Stimulated activated effector memory CD8-positive, alpha-beta T cell treated with anti-CD3 and anti-CD28 coated beads, Interleukin-12 subunit alpha, Interleukin-12 subunit beta, amount 100 ng/mL, for 72 hours (primary cell): ENCODE data around the gene PLA2G2A.
"Not testable (repeated sequence)": the region's sequence is repeated elsewhere in the genome, so short reads cannot be mapped to it uniquely, and the experiment has no call there.

ENCODE experiments used
- ATAC-seq: fragments of 150-1000 bp; cut with Tn5 transposase; 2 replicates; pipeline ENCODE4 v1.10.0; 2021
- DNase-seq, 2 donors: peaks; one replicate each; pipeline ENCODE4 v3.0.0; 2021 to 2022; ENCODE audit warnings: low spot score in 2 of 2
- H3K27ac Mint-ChIP-seq: one replicate; pipeline ENCODE4 v1.8.0; 2022; ENCODE audit warnings: mild to moderate bottlenecking, mixed read lengths
- H3K36me3 Mint-ChIP-seq: one replicate; pipeline ENCODE4 v1.8.0; 2022; ENCODE audit warnings: mild to moderate bottlenecking, mixed read lengths
- H3K4me1 Mint-ChIP-seq: one replicate; pipeline ENCODE4 v1.8.0; 2022; ENCODE audit warnings: mixed read lengths
- H3K4me3 Mint-ChIP-seq: one replicate; pipeline ENCODE4 v1.8.0; 2022; ENCODE audit warnings: mild to moderate bottlenecking, mixed read lengths
- H3K9me3 Mint-ChIP-seq: one replicate; pipeline ENCODE4 v1.8.0; 2022; ENCODE audit warnings: mixed read lengths

The PLA2G2A gene

DNA sequence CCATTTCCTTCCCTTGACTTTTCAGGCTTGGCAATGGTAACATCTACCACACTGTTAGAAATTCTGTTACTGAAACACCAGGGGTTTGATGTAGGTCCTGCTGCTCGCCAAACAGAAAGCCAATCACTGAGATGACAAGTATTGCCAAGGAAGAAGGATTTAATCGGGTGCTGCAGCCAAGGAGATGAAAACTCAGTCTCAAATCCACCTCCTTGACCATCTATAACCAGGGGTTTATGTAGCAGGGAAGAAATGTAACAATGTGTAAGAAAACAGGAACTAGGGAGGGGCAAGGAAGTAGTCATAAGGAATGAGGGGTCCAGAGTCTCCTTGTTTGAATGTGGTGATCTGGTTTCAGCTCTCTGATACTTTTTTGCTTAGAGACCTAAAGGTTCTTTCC lies 25.4 kb downstream of the PLA2G2A start:
- no peak for ATAC-seq
- H3K36me3 Mint-ChIP-seq = no peaks in the 10 kb centered on the region
- H3K4me1 Mint-ChIP-seq = no peaks in the 10 kb centered on the region
- DNase-seq = no peak
- H3K27ac Mint-ChIP-seq = no peak overlapping the region
- peaks cover 3% of the 10 kb centered on the region for H3K9me3 Mint-ChIP-seq
- no peak overlapping the region for H3K4me3 Mint-ChIP-seq

DNA sequence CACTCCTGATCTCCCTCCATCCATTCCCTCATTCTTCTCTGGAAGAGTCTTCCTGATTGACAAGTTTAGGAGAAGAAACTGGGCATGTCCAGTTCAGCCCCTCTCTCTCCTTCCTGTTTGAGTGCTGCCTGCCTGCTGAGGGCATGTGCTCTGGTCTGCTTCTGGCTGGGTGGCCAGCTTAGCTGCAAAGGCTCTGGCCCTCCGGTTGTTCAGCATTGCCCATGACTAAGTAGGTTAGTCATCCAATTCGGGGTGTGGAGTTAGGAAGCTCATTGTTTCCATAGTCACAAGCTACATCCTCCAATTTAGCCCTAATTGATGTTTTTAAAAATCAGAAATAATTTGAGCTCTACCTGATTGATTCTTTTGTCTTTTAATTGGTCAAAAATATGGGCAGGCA lies 30.4 kb downstream of the PLA2G2A start:
- DNase-seq = no peak
- no peak overlapping the region for H3K4me3 Mint-ChIP-seq
- no peaks in the 10 kb centered on the region for H3K4me1 Mint-ChIP-seq
- H3K27ac Mint-ChIP-seq = no peak overlapping the region
- no peaks in the 10 kb centered on the region for H3K9me3 Mint-ChIP-seq
- no peaks in the 10 kb centered on the region for H3K36me3 Mint-ChIP-seq
- no peak for ATAC-seq

DNA sequence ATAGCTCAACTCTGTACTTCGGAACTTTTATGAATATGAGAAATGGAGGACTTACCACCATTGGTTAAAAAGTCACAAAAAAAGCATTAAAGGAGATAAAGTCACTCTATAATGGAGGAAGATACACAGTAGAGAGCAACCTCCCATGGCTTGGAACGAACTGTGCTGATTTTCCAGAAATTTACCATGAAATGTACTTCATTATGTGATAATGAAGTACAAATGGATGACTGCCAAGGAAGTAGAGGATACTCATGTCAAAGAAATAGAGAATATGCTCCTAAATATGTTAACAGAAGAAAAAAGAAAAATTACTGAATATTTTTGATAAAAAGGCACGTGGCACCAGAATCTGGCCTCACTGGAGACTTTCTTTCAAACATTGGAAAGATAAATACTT lies 32.4 kb downstream of the PLA2G2A start:
- no peaks in the 10 kb centered on the region for H3K4me1 Mint-ChIP-seq
- no peaks in the 10 kb centered on the region for H3K9me3 Mint-ChIP-seq
- H3K4me3 Mint-ChIP-seq = no peak overlapping the region
- DNase-seq (no peak), ATAC-seq (no peak)
- H3K36me3 Mint-ChIP-seq = no peaks in the 10 kb centered on the region
- no peak overlapping the region for H3K27ac Mint-ChIP-seq

DNA sequence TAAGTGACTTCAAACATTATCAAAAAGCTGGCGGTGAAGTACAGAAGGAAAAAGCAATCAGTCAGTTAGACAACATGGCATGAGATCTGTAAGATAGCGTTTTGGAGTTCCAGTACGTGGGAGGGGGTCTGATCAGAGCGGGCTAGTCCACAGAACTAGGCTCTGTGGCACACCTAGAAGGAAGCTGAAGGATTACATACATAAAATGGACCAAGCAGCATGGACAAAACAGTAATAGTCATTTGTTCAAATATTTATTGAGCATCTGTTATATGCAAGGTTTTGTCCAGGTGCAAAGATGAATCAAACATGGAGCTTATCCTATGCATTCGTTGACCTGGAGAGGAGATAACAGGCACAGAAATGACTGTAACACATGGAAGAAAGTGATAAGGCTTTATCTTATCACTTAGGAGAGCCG lies 33.1 kb downstream of the PLA2G2A start:
- Mint-ChIP-seq H3K36me3 (no peaks in the 10 kb centered on the region), H3K4me1 (no peaks in the 10 kb centered on the region), H3K4me3 (no peak overlapping the region), H3K27ac (no peak overlapping the region), H3K9me3 (no peaks in the 10 kb centered on the region)
- DNase-seq (no peak), ATAC-seq (no peak)

DNA sequence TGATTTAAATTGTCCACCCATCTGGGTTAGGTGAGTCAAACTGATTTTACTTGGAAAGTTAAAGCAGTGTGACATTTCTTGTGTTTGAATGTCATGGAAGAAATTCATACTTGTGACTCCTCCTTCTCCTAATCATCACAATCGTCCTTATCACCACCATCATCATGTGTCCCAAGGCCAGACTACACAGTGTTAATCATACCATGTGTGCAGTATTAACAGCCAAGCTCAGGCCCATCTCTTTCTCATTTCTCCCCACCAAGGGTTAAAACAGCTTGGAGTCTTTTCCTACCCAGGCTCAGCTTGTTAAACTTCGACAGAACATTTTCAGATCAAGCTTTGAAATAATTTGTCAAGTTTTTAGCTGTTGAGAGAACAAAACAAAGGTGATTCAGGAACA lies 33.5 kb downstream of the PLA2G2A start:
- no peaks in the 10 kb centered on the region for H3K9me3 Mint-ChIP-seq
- H3K4me3 Mint-ChIP-seq = no peak overlapping the region
- H3K4me1 Mint-ChIP-seq = no peaks in the 10 kb centered on the region
- no peak for ATAC-seq
- no peak overlapping the region for H3K27ac Mint-ChIP-seq
- no peak for DNase-seq
- H3K36me3 Mint-ChIP-seq = no peaks in the 10 kb centered on the region

DNA sequence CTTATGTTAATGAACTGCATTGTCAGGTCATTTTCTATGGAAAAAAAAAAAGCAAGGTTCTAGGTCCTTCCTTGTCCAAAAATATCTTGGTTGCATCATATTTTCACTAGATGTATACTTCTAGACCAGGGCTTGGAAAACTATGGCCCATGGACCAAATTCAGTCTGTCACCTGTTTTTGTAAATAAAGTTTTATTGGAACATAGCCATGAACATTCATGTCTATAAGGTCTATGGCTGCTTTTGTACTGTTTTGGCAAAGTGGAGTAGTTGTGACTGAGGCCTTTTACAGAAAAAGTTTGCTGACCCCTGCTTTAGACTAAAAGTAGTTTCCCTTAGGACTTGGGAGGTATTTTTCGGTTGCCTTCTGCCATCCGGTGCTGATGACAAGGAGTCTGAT lies 36.8 kb downstream of the PLA2G2A start:
- no peak for ATAC-seq
- Mint-ChIP-seq H3K4me3 (no peak overlapping the region), H3K36me3 (no peaks in the 10 kb centered on the region), H3K27ac (no peak overlapping the region), H3K9me3 (no peaks in the 10 kb centered on the region), H3K4me1 (no peaks in the 10 kb centered on the region)
- DNase-seq = no peak

DNA sequence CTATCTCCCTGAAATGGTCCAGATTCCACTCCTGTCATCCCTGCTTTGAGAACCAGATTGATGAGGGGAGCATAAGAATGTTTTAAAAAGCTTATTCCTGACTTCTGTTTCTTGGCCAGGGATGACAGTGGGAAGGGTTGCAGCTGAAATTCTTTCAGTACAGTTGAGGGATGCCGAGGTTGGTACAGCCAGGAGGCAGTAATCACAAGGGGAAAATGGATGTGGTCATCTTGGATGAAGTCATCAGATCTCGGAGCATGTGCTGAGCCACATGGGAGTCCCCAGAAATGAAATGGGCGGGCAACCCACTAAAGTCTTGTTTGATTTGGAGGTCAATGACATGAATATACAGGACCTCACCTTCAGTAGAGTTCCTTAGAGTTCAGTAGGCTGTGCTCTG lies 37.3 kb downstream of the PLA2G2A start:
- no peaks in the 10 kb centered on the region for H3K4me1 Mint-ChIP-seq
- no peaks in the 10 kb centered on the region for H3K36me3 Mint-ChIP-seq
- DNase-seq (no peak), ATAC-seq (no peak)
- no peaks in the 10 kb centered on the region for H3K9me3 Mint-ChIP-seq
- H3K4me3 Mint-ChIP-seq = no peak overlapping the region
- no peak overlapping the region for H3K27ac Mint-ChIP-seq

DNA sequence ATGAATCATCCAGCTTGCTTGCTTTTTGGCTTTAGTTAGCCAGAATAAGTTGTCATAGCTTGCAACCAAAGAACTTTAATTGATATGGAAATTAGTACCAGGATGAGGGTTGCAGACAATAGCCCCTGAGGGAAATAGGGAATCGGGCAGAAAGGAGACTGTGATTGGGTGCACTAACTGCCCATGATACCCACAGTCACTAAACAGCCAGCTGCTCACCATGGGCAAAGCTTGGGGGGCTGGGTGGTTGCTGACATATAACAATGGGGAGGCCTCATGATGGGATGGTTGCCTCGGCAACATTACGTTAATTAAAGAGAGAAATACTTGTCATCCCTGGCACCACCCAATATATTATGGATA lies 38.2 kb downstream of the PLA2G2A start:
- DNase-seq (no peak), ATAC-seq (no peak)
- Mint-ChIP-seq H3K27ac (no peak overlapping the region), H3K9me3 (no peaks in the 10 kb centered on the region), H3K4me3 (no peak overlapping the region), H3K36me3 (no peaks in the 10 kb centered on the region), H3K4me1 (no peaks in the 10 kb centered on the region)

DNA sequence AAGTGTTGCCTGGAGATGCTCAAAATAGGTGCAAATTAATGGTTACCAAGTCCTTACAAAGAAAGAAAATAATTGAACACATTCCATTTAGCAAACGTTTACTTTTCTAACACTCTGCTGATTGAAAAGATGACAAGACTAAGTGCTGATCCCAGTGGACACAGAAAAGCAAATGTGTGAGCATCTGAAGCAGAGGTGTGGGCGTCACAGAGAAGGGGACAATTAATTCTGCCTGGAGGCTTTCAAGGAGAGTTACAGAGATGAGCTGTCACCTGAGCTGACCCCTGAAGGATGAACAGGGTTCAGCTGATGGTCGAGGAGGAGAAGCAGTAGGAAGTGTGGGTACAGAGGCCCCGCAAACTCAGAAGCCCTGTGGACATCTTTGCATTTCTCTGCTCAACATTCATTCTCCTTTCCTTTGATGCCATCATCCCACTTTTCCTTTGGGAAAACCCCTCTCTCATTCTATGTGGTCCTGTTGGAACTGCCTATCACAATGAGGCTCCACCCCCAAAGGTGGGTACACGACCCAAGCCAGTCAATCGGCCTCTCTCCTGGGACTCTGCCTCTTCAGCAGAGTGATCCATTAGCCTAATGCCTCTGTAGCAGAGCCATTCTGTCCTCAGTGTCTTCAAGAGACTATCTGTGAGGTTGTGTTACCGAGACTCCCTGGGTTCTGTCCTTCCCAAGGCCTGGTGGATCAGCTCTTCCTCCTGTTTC lies 38.8 kb downstream of the PLA2G2A start:
- no peak overlapping the region for H3K27ac Mint-ChIP-seq
- no peak overlapping the region for H3K4me3 Mint-ChIP-seq
- ATAC-seq (no peak), DNase-seq (no peak)
- no peaks in the 10 kb centered on the region for H3K36me3 Mint-ChIP-seq
- H3K4me1 Mint-ChIP-seq = no peaks in the 10 kb centered on the region
- H3K9me3 Mint-ChIP-seq = no peaks in the 10 kb centered on the region

DNA sequence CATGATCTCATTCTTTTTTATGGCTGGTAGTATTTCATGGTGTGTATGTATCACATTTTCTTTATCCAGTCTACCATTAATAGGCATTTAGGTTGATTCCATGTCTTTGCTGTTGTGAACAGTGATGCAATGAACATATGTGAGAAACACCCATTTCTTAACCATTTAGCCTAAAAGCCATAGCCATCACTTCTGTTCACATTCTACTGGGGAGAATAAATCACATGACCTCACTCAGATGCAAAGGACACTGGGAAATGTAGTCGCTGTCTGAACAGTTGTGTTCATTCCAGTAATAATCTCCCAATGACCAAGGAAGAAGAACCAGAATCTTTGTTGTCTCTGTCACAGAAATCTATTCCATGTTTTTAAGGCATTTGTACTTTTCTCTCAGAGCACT lies 40.9 kb downstream of the PLA2G2A start:
- Mint-ChIP-seq H3K36me3 (no peaks in the 10 kb centered on the region), H3K4me3 (no peak overlapping the region), H3K9me3 (no peaks in the 10 kb centered on the region), H3K4me1 (no peaks in the 10 kb centered on the region), H3K27ac (no peak overlapping the region)
- ATAC-seq = no peak
- DNase-seq = no peak

DNA sequence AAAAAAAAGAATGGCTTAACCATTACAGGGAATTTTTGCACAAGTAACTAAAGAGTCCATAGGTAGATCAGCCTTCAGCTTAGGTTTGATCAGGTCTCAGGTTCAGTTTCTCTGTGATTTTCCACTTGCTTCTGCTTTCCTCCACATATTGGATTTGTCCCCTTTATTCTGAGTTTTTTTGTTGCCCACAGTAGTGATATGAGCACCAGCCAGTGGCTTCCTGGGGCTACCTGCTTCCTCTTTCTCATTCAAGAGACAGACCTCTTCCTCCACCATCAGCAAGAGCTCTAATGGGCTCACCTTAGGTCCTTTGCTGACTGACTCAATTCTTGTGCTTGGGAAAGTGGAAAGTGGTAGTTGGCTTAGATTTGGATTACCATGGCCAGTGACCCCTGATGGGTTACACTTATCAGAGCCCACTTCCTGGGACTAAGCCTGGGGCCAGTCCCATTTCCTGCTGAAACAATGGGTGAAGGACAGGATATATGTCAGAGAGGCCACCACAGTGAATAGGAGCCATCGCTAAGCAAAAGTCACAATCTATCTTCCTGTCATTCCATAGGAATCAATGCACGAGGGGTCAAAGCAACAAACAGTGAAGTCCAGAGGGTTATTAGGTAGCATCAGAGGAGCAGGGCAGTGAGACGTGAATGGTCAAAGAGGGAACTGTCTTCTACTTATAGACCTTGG lies 43.2 kb downstream of the PLA2G2A start:
- no peak overlapping the region for H3K4me3 Mint-ChIP-seq
- no peaks in the 10 kb centered on the region for H3K36me3 Mint-ChIP-seq
- no peaks in the 10 kb centered on the region for H3K4me1 Mint-ChIP-seq
- no peak overlapping the region for H3K27ac Mint-ChIP-seq
- DNase-seq = no peak
- peaks cover 9% of the 10 kb centered on the region for H3K9me3 Mint-ChIP-seq
- no peak for ATAC-seq

DNA sequence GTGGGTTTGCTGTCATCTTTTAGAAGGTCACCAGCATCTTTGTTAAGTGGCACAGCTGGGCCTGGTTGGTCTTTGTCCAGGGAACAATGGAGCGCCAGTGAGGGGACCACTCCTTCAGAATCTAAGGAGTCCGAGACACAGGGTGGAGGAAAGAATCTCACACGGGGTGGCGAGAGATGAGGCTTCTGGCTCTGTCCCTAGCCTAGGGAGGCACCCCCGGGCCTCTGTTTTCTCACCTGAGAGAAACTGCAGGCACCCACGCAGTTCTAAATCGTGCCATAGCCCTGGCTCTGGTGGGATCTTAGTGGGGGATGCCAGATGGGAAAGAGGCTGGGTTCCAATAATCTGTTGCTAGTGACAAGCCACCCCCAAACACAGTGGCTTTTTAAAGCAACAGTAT lies 45.1 kb downstream of the PLA2G2A start:
- Mint-ChIP-seq H3K4me1 (no peaks in the 10 kb centered on the region), H3K4me3 (no peak overlapping the region), H3K36me3 (no peaks in the 10 kb centered on the region), H3K9me3 (peaks cover 9% of the 10 kb centered on the region), H3K27ac (no peak overlapping the region)
- ATAC-seq (no peak), DNase-seq (no peak)

DNA sequence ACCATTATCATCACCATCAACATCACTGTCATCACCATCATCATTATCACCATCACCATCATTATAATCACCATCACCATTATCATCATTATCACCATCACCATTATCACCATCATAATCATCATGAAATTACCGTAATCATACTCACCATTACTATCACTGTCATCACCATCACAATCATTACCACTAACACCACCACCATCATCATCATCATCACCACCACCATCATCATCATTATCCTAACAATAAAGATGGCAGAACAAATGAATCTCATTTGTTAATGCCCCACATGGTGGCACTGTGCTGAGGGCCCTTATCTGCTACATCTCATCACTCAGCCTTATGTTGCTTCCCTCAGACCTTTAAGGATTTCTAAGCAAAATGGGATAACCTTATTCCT lies 46.6 kb downstream of the PLA2G2A start:
- Mint-ChIP-seq H3K36me3 (no peaks in the 10 kb centered on the region), H3K9me3 (peaks cover 9% of the 10 kb centered on the region), H3K4me3 (no peak overlapping the region), H3K4me1 (no peaks in the 10 kb centered on the region), H3K27ac (no peak overlapping the region)
- ATAC-seq (no peak), DNase-seq (no peak)

DNA sequence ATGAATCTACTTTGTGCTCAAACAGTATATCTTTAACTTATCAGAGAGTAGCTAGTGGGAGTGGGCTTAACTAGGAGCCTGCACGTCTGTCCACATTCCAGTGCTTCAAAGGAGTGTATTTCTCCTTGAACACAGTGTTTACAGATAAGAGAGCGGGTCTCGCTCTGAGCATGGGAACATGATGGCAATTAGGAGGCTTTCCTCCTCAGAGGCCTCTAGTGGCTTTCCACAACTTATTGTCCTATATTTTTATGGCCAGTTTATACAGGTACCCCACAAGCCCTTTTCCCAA lies 52.3 kb downstream of the PLA2G2A start:
- not testable (repeated sequence) for ATAC-seq, H3K4me3 Mint-ChIP-seq, H3K9me3 Mint-ChIP-seq, H3K27ac Mint-ChIP-seq, DNase-seq, H3K4me1 Mint-ChIP-seq, H3K36me3 Mint-ChIP-seq

DNA sequence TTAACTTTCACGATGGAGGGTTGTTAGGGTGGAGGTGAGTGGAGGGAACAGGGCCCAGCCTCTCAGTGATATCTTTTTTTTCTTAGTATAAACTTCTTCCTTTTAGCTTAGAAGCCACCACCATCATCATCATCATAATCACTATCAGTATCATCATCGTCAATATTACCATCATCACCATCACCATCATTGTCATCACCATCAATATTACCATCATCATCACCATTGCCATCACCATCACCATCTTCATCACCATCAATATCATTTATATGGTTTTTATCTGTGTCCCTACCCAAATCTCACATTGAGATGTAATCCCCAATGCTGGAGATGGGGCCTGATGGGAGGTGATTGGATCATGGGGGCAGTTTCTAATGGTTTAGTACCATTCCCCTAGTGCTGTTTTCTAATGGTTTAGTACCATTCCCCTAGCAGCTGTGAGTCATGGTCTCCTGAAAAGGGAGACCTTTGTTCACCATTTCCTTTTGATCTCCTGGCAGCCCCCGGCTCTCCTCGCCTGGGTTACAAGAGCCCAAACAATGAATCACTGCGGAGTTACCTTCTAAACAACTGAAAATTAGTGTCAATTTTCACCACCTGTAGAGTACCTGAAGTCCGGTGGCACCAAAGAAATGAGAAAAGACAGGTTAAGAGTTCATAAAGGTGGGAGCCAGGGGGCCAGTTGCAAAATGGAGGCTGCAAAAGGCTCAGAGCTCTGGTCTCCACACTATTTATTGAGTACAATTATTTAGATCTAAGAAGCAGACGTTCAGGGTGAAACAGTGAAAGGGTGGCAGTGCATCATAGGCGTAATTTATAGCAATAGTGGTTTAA lies 52.9 kb downstream of the PLA2G2A start:
- H3K9me3 Mint-ChIP-seq = no peaks in the 10 kb centered on the region
- no peak for ATAC-seq
- H3K27ac Mint-ChIP-seq = no peak overlapping the region
- H3K36me3 Mint-ChIP-seq = no peaks in the 10 kb centered on the region
- no peaks in the 10 kb centered on the region for H3K4me1 Mint-ChIP-seq
- H3K4me3 Mint-ChIP-seq = no peak overlapping the region
- DNase-seq = no peak
